Mesendoderm (in vitro differentiated cells): ENCODE measurements around the gene PTPN20.
"Not testable (repeated sequence)": the region's sequence is repeated elsewhere in the genome, so short reads cannot be mapped to it uniquely, and the experiment has no call there.

Experiments
- DNase-seq: peaks from one replicate; pipeline ENCODE4 v3.0.0; 2013
- H2AK5ac ChIP-seq: 2 replicates; pipeline ENCODE4 v1.6.1; 2013; ENCODE audit warnings: low read length, inconsistent platforms
- H2BK120ac ChIP-seq: 2 replicates; pipeline ENCODE4 v1.6.1; 2013; ENCODE audit warnings: low read depth, mild to moderate bottlenecking, low read length, moderate library complexity, mixed read lengths
- H2BK15ac ChIP-seq: replicated peaks from 2 replicates; pipeline ENCODE4 v1.6.1; 2013; ENCODE audit warnings: low read depth, mild to moderate bottlenecking, moderate library complexity
- H2BK5ac ChIP-seq: 2 replicates; pipeline ENCODE4 v1.6.1; 2013; ENCODE audit warnings: low read length, inconsistent platforms
- H3K18ac ChIP-seq: 2 replicates; pipeline ENCODE4 v1.6.1; 2013; ENCODE audit warnings: mild to moderate bottlenecking, low read length, mixed read lengths
- H3K23ac ChIP-seq: one replicate; pipeline ENCODE4 v1.6.1; 2013; ENCODE audit warnings: low read length
- H3K27ac ChIP-seq: 2 replicates; pipeline ENCODE4 v1.5.1; 2013; ENCODE audit warnings: low read depth, mild to moderate bottlenecking, inconsistent platforms, low read length, moderate library complexity
- H3K27me3 ChIP-seq: 2 replicates; pipeline ENCODE4 v1.6.1; 2013; ENCODE audit warnings: low read length, control low read depth, mild to moderate bottlenecking, inconsistent platforms; ENCODE audit not compliant: insufficient read depth, poor library complexity
- H3K36me3 ChIP-seq: 2 replicates; pipeline ENCODE4 v1.6.1; 2013; ENCODE audit warnings: low read length, inconsistent platforms; ENCODE audit not compliant: control insufficient read depth, insufficient read depth
- H3K4ac ChIP-seq: one replicate; pipeline ENCODE4 v1.6.1; 2013; ENCODE audit warnings: low read depth, mild to moderate bottlenecking, low read length, moderate library complexity
- H3K4me1 ChIP-seq: 2 replicates; pipeline ENCODE4 v1.6.1; 2013; ENCODE audit warnings: low read depth, low read length, inconsistent platforms; ENCODE audit not compliant: control insufficient read depth
- H3K4me2 ChIP-seq: 2 replicates; pipeline ENCODE4 v1.6.1; 2013; ENCODE audit warnings: low read length
- H3K4me3 ChIP-seq: 2 replicates; pipeline ENCODE4 v1.5.1; 2013; ENCODE audit warnings: mild to moderate bottlenecking, low read length
- H3K56ac ChIP-seq: one replicate; pipeline ENCODE4 v1.6.1; 2013; ENCODE audit warnings: low read length
- H3K79me1 ChIP-seq: 2 replicates; pipeline ENCODE4 v1.6.1; 2013; ENCODE audit warnings: low read length, inconsistent platforms
- H3K79me2 ChIP-seq: 2 replicates; pipeline ENCODE4 v1.6.1; 2013; ENCODE audit warnings: mild to moderate bottlenecking, low read length; ENCODE audit not compliant: control insufficient read depth, insufficient read depth
- H3K9ac ChIP-seq: 2 replicates; pipeline ENCODE4 v1.6.1; 2013; ENCODE audit warnings: low read length, inconsistent platforms
- H4K5ac ChIP-seq: one replicate; pipeline ENCODE4 v1.6.1; 2013; ENCODE audit warnings: low read length
- H4K8ac ChIP-seq: one replicate; pipeline ENCODE4 v1.6.1; 2013; ENCODE audit warnings: low read depth, mild to moderate bottlenecking, control low read depth, low read length, moderate library complexity
- WGBS: extraction: QIAGEN DNeasy Blood & Tissue Kit; methylation state at CpG from one replicate; pipeline ENCODE4 v1.1.7; 2013; ENCODE audit warnings: low lambda C conversion rate, missing lambda C conversion rate; ENCODE audit not compliant: insufficient coverage; ENCODE audit errors: extremely low coverage; 5-methylcytosine and 5-hydroxymethylcytosine counted together

The PTPN20 gene

GRCh38 chr10:46907185-46908117, 3.8 kb upstream of the PTPN20 start:
- not testable (repeated sequence) for H3K4ac ChIP-seq, H3K36me3 ChIP-seq, H2BK5ac ChIP-seq, H3K27me3 ChIP-seq, H3K9ac ChIP-seq, H3K23ac ChIP-seq, H2BK120ac ChIP-seq, H3K4me2 ChIP-seq, H3K79me1 ChIP-seq, H4K8ac ChIP-seq, H3K18ac ChIP-seq, H3K4me1 ChIP-seq, H3K4me3 ChIP-seq, H2BK15ac ChIP-seq, H3K56ac ChIP-seq, H3K27ac ChIP-seq, H4K5ac ChIP-seq, DNase-seq, H3K79me2 ChIP-seq, H2AK5ac ChIP-seq
- no CpG with 5 or more reads among the region's 10 CpGs for WGBS

GRCh38 chr10:46922498-46922897, 11.3 kb downstream of the PTPN20 start:
- H3K4ac ChIP-seq, H4K5ac ChIP-seq, H3K56ac ChIP-seq, H2BK15ac ChIP-seq, H4K8ac ChIP-seq, H2AK5ac ChIP-seq, DNase-seq, H3K4me2 ChIP-seq, H2BK120ac ChIP-seq, H3K79me1 ChIP-seq, H3K27ac ChIP-seq, H3K23ac ChIP-seq, H3K27me3 ChIP-seq, H3K9ac ChIP-seq, H3K4me1 ChIP-seq, H3K79me2 ChIP-seq, H2BK5ac ChIP-seq, H3K36me3 ChIP-seq, H3K4me3 ChIP-seq, H3K18ac ChIP-seq: not testable (repeated sequence)
- no CpG with 5 or more reads among the region's 2 CpGs for WGBS

GRCh38 chr10:46925156-46925555, 13.9 kb downstream of the PTPN20 start:
- H4K5ac ChIP-seq, H2BK5ac ChIP-seq, H3K23ac ChIP-seq, H3K79me1 ChIP-seq, H2BK15ac ChIP-seq, H3K4me1 ChIP-seq, H3K4me2 ChIP-seq, H4K8ac ChIP-seq, H2BK120ac ChIP-seq, H3K27me3 ChIP-seq, H3K27ac ChIP-seq, H3K56ac ChIP-seq, H3K4ac ChIP-seq, DNase-seq, H3K9ac ChIP-seq, H3K18ac ChIP-seq, H3K4me3 ChIP-seq, H3K79me2 ChIP-seq, H3K36me3 ChIP-seq, H2AK5ac ChIP-seq: not testable (repeated sequence)
- no CpG with 5 or more reads among the region's 2 CpGs for WGBS

- not testable (repeated sequence) for H2AK5ac ChIP-seq, H2BK5ac ChIP-seq, H2BK120ac ChIP-seq, H3K79me1 ChIP-seq, H3K27ac ChIP-seq, H3K36me3 ChIP-seq, H3K4me1 ChIP-seq, H3K4me2 ChIP-seq, H3K23ac ChIP-seq, H4K8ac ChIP-seq, H2BK15ac ChIP-seq, H3K56ac ChIP-seq, H3K9ac ChIP-seq, H3K4me3 ChIP-seq, H3K18ac ChIP-seq, H3K4ac ChIP-seq, H4K5ac ChIP-seq, H3K27me3 ChIP-seq, H3K79me2 ChIP-seq
- peak; percentile 6 for DNase-seq
- no CpG with 5 or more reads among the region's 2 CpGs for WGBS
These were observed 14.6 kb downstream of the PTPN20 start for GRCh38 chr10:46925853-46926252.

- not testable (repeated sequence) for H3K18ac ChIP-seq, DNase-seq, H2BK120ac ChIP-seq, H3K23ac ChIP-seq, H4K5ac ChIP-seq, H2AK5ac ChIP-seq, H3K27ac ChIP-seq, H2BK5ac ChIP-seq, H3K56ac ChIP-seq, H3K9ac ChIP-seq, H4K8ac ChIP-seq, H3K4me3 ChIP-seq, H3K79me2 ChIP-seq, H3K4ac ChIP-seq, H3K79me1 ChIP-seq, H3K36me3 ChIP-seq, H3K4me1 ChIP-seq, H3K4me2 ChIP-seq, H3K27me3 ChIP-seq, H2BK15ac ChIP-seq
These were observed 17.6 kb downstream of the PTPN20 start for GRCh38 chr10:46928810-46929209.

GRCh38 chr10:46932383-46932782, 21.2 kb downstream of the PTPN20 start:
- not testable (repeated sequence) for H3K27ac ChIP-seq, H3K4me3 ChIP-seq, H3K9ac ChIP-seq, H4K5ac ChIP-seq, H3K4me1 ChIP-seq, H3K4ac ChIP-seq, H3K4me2 ChIP-seq, H2AK5ac ChIP-seq, DNase-seq, H3K18ac ChIP-seq, H3K27me3 ChIP-seq, H2BK5ac ChIP-seq, H3K79me2 ChIP-seq, H3K23ac ChIP-seq, H3K79me1 ChIP-seq, H3K36me3 ChIP-seq, H3K56ac ChIP-seq, H2BK15ac ChIP-seq, H4K8ac ChIP-seq, H2BK120ac ChIP-seq
- WGBS, result no CpG with 5 or more reads among the region's 1 CpG
